ENCODE data around the gene KLHL29.

DNA sequence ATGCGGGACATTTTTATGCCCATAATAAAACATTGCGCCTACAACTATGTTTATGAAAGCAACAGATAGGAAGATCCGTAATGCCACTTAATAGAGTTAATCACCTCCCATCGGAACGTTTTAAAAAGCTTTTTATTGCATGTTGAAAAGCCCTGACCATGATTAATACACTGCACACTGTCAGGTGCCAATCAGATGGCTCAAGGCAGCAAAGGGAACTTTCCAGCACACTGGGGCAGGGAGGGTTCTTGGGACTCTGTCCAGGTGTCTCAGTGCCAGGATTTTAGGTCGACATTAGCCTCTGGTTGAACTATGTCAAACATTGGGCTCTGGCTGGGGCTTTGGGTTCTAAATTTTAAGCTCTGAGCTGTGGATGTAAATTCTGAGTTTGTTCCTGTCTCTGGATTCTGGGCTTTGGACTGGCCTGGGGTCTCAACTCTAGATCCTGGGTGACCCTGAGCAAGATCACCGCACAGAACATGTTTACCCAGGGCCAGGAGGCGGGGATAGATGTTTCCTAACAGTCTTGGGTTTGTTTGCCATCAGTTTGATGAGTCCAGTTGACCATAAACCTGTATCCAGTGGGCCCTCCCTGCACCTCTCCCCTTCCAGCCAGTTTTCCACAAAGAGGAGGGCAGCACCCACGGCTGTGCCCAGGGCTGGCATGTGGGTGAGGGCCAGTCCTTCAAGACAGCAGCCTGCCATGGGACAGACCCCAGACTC lies 279.2 kb downstream of the KLHL29 start:
- TF ChIP-seq EZH2 (IDR thresholded peaks at IDR 0.05; ENCODE audit: low read depth), result no peak
- TF ChIP-seq, protein P1, sequence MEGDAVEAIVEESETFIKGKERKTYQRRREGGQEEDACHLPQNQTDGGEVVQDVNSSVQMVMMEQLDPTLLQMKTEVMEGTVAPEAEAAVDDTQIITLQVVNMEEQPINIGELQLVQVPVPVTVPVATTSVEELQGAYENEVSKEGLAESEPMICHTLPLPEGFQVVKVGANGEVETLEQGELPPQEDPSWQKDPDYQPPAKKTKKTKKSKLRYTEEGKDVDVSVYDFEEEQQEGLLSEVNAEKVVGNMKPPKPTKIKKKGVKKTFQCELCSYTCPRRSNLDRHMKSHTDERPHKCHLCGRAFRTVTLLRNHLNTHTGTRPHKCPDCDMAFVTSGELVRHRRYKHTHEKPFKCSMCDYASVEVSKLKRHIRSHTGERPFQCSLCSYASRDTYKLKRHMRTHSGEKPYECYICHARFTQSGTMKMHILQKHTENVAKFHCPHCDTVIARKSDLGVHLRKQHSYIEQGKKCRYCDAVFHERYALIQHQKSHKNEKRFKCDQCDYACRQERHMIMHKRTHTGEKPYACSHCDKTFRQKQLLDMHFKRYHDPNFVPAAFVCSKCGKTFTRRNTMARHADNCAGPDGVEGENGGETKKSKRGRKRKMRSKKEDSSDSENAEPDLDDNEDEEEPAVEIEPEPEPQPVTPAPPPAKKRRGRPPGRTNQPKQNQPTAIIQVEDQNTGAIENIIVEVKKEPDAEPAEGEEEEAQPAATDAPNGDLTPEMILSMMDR (conservative IDR thresholded peaks at IDR 0.05), result no peak
